Measurements from ENCODE around the gene MEG3.

MEG3 gene

GRCh38 chr14:100901391-100902183 lies 75.7 kb downstream of the MEG3 start:
- DNase-seq, result no peak

GRCh38 chr14:100902295-100903133 lies 76.6 kb downstream of the MEG3 start:
- no peak for DNase-seq
- TF ChIP-seq GATA1 (IDR thresholded peaks at IDR 0.05; ENCODE audit: low read depth, low read length), result no peak
- TF ChIP-seq POLR2A (IDR thresholded peaks at IDR 0.05; ENCODE audit: low read length), result no peak

More at GRCh38 chr14:100901391-100902183, 75.7 kb downstream of the MEG3 start:
- TF ChIP-seq POLR2A (IDR thresholded peaks at IDR 0.05; ENCODE audit: low read length), result no peak
- no peak for TF ChIP-seq GATA1 (IDR thresholded peaks at IDR 0.05; ENCODE audit: low read depth, low read length)

- no peak for DNase-seq
- no peak for TF ChIP-seq GATA1 (IDR thresholded peaks at IDR 0.05; ENCODE audit: low read depth, low read length)
- TF ChIP-seq POLR2A (IDR thresholded peaks at IDR 0.05; ENCODE audit: low read length), result no peak
These were observed 77.2 kb downstream of the MEG3 start for GRCh38 chr14:100903134-100903468.

GRCh38 chr14:100903672-100904185 lies 77.8 kb downstream of the MEG3 start, which contains the start of gene RTL1:
Gene RTL1, minus strand, starts transcription at chr14:100903722. Its CDS starts 18,934 bp downstream, at chr14:100884788.
- TF ChIP-seq GATA1 (IDR thresholded peaks at IDR 0.05; ENCODE audit: low read depth, low read length), result no peak
- TF ChIP-seq POLR2A (IDR thresholded peaks at IDR 0.05; ENCODE audit: low read length), result no peak
- no peak for DNase-seq

GRCh38 chr14:100904307-100905087 lies 78.6 kb downstream of the MEG3 start:
- TF ChIP-seq GATA1 (IDR thresholded peaks at IDR 0.05; ENCODE audit: low read depth, low read length) (no peak), POLR2A (IDR thresholded peaks at IDR 0.05; ENCODE audit: low read length) (no peak)
- no peak for DNase-seq

- TF ChIP-seq POLR2A (IDR thresholded peaks at IDR 0.05; ENCODE audit: low read length) (no peak), GATA1 (IDR thresholded peaks at IDR 0.05; ENCODE audit: low read depth, low read length) (no peak)
- DNase-seq, result no peak
These were observed 79.2 kb downstream of the MEG3 start for GRCh38 chr14:100905166-100905565.

GRCh38 chr14:100906420-100906819 lies 80.5 kb downstream of the MEG3 start:
- TF ChIP-seq POLR2A (IDR thresholded peaks at IDR 0.05; ENCODE audit: low read length) (no peak), GATA1 (IDR thresholded peaks at IDR 0.05; ENCODE audit: low read depth, low read length) (no peak)
- no peak for DNase-seq

GRCh38 chr14:100907240-100907639 lies 81.3 kb downstream of the MEG3 start:
- DNase-seq, result no peak
- no peak for TF ChIP-seq GATA1 (IDR thresholded peaks at IDR 0.05; ENCODE audit: low read depth, low read length)
- no peak for TF ChIP-seq POLR2A (IDR thresholded peaks at IDR 0.05; ENCODE audit: low read length)

GRCh38 chr14:100909439-100909838 lies 83.5 kb downstream of the MEG3 start:
- DNase-seq, result no peak
- TF ChIP-seq GATA1 (IDR thresholded peaks at IDR 0.05; ENCODE audit: low read depth, low read length), result no peak
- no peak for TF ChIP-seq POLR2A (IDR thresholded peaks at IDR 0.05; ENCODE audit: low read length)
